Myocyte (in vitro differentiated cells): ENCODE measurements around the gene PDIA3. TPM values are rescaled to one million over a fixed set of nuclear protein-coding genes. Genes with fewer than 3 reads are reported as not detected.
A peak's percentile ranks its signal among the peaks of the same experiment; 100 is the strongest.
"Not testable (repeated sequence)": the region's sequence is repeated elsewhere in the genome, so short reads cannot be mapped to it uniquely, and the experiment has no call there.

ENCODE experiments used
- DNase-seq: peaks from one replicate; pipeline ENCODE4 v3.0.0-alpha.2; 2012; ENCODE audit warnings: low read depth
- total RNA-seq: library from RNA; depleted of rRNA; stranded (reverse); fragments of >200 nt; gene quantifications from 2 replicates; pipeline ENCODE4 v1.2.3, GENCODE V29; 2014

Gene PDIA3
- total RNA-seq, 1 donor from 2014 or later = 204 TPM

- no peak for DNase-seq
Measured at GRCh38 chr15:43776101-43776717, 30.0 kb downstream of the PDIA3 start.

GRCh38 chr15:43776718-43777266, 30.6 kb downstream of the PDIA3 start, which contains the start of gene ELL3:
Gene ELL3, minus strand, starts transcription at chr15:43776966. Its CDS starts 65 bp downstream, at chr15:43776901.
- no peak for DNase-seq

GRCh38 chr15:43777267-43777914, 31.2 kb downstream of the PDIA3 start:
- peak; percentile 78 for DNase-seq

DNA sequence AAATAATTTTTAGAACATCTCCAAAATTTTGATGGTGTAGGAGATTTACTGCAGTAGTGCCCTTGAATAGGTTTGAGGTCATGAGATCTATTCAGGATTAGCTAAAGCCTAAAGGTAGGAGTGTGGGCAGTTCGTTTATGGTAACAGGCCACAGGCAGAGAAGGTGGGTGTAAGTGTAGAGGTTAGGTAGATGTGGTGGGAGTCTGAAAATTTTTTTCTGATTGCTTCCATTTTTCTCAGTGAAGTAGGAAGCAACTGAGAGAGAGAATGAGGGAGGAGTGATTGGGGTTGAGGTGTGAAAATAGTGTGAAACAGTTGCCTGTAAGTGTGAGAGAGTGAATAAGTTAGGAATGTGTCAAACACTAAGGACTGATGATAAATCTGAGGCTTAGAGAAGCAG, 32.8 kb downstream of the PDIA3 start:
- DNase-seq = no peak

DNA sequence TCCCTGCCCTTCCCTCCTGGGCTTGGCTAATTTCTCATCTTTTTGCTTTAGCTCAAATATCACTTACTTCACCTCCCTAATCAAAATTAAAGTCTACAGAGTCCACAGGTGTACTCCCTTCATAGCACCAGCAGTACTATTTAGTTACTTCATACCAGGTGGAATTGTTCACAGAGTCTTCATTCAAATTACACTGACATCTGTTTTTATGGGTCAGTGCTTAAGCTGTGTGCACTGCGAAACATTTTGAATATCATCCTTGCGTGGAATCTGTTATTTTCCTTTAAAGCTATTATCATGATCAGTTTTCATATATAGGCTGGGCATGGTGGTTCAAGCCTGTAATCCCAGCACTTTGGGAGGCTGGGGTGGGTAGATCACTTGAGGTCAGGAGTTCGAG, 43.2 kb downstream of the PDIA3 start:
- DNase-seq = no peak

- DNase-seq = peak; percentile 100
Measured at GRCh38 chr15:43791993-43792760, 45.9 kb downstream of the PDIA3 start, which contains the start of gene SERF2. Gene SERF2, plus strand, starts transcription at chr15:43792320. Its CDS starts 57 bp downstream, at chr15:43792377.

- no peak for DNase-seq
Measured at GRCh38 chr15:43792761-43793476, 46.7 kb downstream of the PDIA3 start.

DNA sequence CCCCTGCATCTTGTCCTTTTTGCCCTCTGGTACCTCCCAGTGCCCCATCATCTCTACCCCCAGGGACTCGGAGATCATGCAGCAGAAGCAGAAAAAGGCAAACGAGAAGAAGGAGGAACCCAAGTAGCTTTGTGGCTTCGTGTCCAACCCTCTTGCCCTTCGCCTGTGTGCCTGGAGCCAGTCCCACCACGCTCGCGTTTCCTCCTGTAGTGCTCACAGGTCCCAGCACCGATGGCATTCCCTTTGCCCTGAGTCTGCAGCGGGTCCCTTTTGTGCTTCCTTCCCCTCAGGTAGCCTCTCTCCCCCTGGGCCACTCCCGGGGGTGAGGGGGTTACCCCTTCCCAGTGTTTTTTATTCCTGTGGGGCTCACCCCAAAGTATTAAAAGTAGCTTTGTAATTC, 47.4 kb downstream of the PDIA3 start:
- no peak for DNase-seq

GRCh38 chr15:43794269-43795037, 48.2 kb downstream of the PDIA3 start:
- peak; percentile 74 for DNase-seq

GRCh38 chr15:43795197-43795596, 49.0 kb downstream of the PDIA3 start:
- no peak for DNase-seq

GRCh38 chr15:43795997-43796396, 49.8 kb downstream of the PDIA3 start:
- DNase-seq = no peak

DNA sequence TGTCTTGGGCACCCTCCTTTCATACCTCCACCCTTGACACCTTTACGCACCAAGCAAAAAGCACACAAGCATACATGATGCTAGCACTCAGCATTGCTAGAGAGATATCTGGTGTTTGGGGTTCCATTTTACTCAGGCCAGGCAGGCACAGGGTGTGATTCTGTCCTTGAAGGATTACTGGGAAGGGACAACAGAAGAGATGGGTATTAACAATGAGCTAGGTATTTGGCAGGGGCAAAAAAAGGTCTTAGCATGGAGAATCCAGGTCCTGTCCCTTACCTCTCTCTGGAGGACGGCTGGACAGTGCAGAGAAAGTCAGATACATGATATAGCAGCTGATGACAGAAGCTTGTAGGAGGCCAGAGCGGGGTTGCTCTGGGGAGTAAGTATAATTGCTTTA, 50.3 kb downstream of the PDIA3 start:
- no peak for DNase-seq

GRCh38 chr15:43799209-43799944, 53.1 kb downstream of the PDIA3 start:
- DNase-seq = no peak

DNA sequence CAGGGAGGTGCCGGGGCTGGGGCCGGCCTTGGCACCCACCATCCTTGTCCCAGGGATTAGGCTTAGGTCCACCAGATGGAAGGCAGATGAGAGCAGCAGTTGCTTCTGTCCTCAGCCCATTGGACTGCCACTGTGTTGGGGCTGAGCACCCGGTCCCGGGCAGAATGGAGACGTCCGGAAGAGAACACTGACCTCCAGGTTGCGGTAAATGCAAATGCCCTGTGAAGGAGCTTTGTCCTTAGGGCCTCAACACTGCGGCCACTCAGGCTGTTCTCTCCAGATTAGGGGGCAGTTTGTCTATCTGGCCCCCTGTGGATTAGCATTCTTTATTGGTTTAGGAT, 53.7 kb downstream of the PDIA3 start, which contains the start of gene SERINC4:
Gene SERINC4 (minus strand): TSS at position 276 of the 341 bp plus-strand sequence. CDS start 234 bp downstream, at position 42.
- no peak for DNase-seq

DNA sequence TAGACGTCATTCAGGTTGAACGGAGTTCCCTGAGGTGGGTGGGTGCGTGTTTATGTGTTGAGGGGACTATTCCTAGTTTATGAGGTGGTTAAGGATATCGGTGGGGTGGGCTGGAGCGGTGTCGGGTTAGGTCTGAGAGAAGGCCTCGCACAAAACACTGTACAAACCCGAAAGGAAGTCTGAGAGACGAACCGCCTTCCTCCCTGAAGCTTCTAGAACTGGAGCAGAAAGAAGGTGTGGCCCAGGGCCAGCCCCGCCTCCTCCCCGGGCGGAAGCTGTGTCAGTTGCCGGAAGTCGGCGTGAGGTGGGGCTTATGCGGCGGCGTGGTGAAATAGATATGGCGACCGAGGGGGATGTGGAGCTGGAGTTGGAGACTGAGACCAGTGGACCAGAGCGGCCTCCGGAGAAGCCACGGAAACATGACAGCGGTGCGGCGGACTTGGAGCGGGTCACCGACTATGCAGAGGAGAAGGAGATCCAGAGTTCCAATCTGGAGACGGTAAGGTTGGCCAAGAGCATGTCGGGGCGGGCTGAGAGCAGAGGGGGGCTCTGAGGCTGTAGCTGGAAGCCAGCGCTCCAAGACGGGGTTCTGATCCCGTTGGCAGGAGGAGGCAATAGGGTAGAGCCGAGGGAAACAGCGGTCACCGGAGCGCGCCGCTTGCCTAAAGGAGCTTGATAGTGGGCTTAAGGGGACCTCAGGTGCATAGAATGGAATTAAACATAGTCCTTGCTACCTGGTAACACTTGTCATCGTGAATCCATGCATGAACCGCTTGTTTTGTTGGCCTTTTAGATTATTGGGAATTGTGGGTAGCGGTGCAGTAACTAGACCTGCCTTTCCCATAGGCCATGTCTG, 54.3 kb downstream of the PDIA3 start, which contains the start of gene HYPK:
Gene HYPK (plus strand): TSS at position 314 of the 856 bp plus-strand sequence. CDS start 24 bp downstream, at position 338.
- peak; percentile 90 for DNase-seq

- not testable (repeated sequence) for DNase-seq
Measured at GRCh38 chr15:43802676-43803075, 56.4 kb downstream of the PDIA3 start.

DNA sequence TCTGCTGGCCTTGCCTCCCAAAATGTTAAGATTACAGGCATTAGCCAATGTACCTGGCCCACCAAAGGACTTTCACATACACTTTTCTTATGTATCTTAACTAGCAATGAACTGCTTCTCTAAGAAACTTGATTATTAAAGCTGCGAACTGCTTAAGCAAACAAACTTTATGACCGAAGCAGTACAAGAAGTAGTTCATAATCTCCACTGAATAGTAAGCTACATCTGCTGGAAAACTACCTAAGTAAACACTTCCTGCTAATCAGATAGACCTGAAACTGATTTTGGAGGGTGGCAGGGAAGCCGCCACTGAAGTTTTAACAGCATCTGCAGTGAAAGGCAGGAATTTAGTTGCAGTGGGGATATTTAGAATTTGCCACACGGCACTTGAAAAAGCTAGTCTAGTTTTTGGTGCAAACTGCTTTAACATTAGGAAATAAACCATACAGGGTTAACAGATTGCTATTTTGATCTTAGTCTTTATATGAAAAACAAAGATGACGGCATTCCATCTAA, 62.3 kb downstream of the PDIA3 start:
- DNase-seq = no peak

DNA sequence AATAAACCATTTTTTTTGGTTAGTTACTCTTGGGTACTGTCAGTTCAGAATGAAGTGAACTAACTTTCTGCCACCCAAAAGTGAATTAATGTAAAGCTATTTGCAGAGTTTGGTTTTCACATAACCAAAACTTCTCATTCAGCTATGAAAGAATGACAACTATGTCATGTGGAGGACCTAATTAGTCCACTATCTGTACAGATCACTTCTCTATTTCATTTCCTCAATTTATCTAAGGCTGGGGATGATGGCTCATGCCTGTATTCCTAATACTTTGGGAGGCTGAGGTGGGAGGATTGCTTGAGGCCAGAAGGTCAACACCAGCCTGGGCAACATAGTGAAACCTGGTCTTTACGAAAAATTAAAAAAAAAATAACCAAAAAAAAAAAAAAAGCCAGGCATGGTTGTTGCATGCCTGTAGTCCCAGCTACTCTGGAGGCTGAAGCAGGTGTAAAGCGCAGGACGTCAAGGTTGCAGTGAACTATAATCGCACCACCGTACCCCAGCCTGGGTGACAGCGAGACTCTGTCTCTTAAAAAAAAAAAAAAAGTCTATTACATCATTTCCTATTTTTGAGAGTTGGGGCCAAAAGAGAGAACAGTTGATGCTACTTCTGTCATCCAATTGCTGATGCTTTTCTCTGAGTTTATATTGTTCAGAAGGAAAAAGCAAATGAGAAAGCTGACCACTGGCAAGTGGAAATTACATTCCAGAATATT, 62.9 kb downstream of the PDIA3 start:
- DNase-seq = no peak
